ENCODE data around the gene BUD23. TPM values are rescaled to one million over a fixed set of nuclear protein-coding genes. Genes with fewer than 3 reads are reported as not detected.
A peak's percentile ranks its signal among the peaks of the same experiment; 100 is the strongest.

BUD23 gene
- total and polyA plus RNA-seq, 9 of the 15 experiments (the other 6 are each of a cell fraction or from before 2014, with no cell fraction given), result 79.5 to 270 (median 150) TPM

DNA sequence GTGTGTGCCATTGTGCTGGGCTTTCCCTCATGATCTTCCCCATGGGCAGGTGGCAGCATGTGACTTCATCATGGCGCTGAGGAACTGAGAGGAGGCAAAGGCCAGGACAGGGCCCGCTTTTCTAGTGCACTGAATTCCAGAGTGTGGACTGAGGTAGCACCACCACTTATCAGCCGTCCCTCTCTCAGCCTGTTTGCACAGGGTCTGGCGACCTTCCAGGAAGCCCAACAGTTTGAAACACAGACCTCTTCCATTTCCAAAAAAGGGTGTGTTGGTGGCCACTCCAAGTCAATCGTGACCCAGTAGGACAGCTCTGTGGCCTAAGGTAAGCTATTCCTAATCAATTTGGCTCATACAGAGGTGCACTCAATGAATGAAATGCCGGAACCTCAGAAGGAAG, 4.5 kb upstream of the BUD23 start:
- Histone ChIP-seq H3K27me3 (ENCODE audit: control insufficient read depth in 2 of 2, insufficient read depth in 2 of 2, low read length in 2 of 2) (no peaks in the 10 kb centered on the region), H3K4me3 (no peak overlapping the region), H4K20me1 (replicated peaks; ENCODE audit: control insufficient read depth, insufficient read depth, low read length) (0 out of 2 replicates have a peak, but pooled peaks cover 7% of the 10 kb centered on the region), H3K9me3 (replicated peaks; ENCODE audit: control insufficient read depth, insufficient read depth, low read depth, low read length) (no peaks in the 10 kb centered on the region), H3K27ac (ENCODE audit: extremely low read depth, low read depth, low read length) (peak overlapping the region; percentile 44; the same call in 2 of the 3 replicates), H2AFZ (ENCODE audit: low read depth, low read length) (no peak overlapping the region), H3K9me1 (ENCODE audit: control insufficient read depth, insufficient read depth, low read length) (no peaks in the 10 kb centered on the region), H3K79me2 (ENCODE audit: control insufficient read depth, insufficient read depth, low read length) (peaks cover 52% of the 10 kb centered on the region), H3K4me1 (replicated peaks in 1 of 2; ENCODE audit: control insufficient read depth in 2 of 2, insufficient read depth in 2 of 2, low read length in 2 of 2) (peaks cover 28 to 35% of the 10 kb centered on the region in 2 experiments; a peak in 4 of 5 replicates), H3K9ac (ENCODE audit: insufficient read depth in 1 of 2, low read depth in 2 of 2, low read length in 2 of 2) (peak overlapping the region; percentile 25 to 40; a peak in 3 of 4 replicates), H3K4me2 (ENCODE audit: insufficient read depth, low read length) (no peak overlapping the region), H3K36me3 (ENCODE audit: control insufficient read depth, insufficient read depth, low read length) (peaks cover 33% of the 10 kb centered on the region; the same call in 2 of the 3 replicates)
- FAIRE-seq (no peak), ATAC-seq (no peak), DNase-seq (ENCODE audit: extremely low read depth in 1 of 4, low spot score in 3 of 4) (peak in 1 of 4 experiments; percentile 61)
- 62% methylated on average over 6 of the region's 6 CpGs for WGBS (ENCODE audit: insufficient coverage, low coverage, missing lambda C conversion rate)
- ChIA-PET POLR2A (interaction anchor here (1.2 kb wide), 1 partner anchor 9 kb away, joined by 3 read pairs; no protein-coding TSS in a partner anchor), CTCF (ENCODE audit: low intra/inter-chr PET ratio) (no interaction called here)
- intact Hi-C loops (cut with micrococcal nuclease), result no loop called here
- TF ChIP-seq NFIC (IDR thresholded peaks at IDR 0.05), result peak; percentile 76
- 0 out of 2 replicates have a peak, but pooled peaks have one; percentile 26 for TF ChIP-seq RBFOX2 (IDR thresholded peaks at IDR 0.05; ENCODE audit: low read depth, low read length)
- TF ChIP-seq L3MBTL2 (IDR thresholded peaks at IDR 0.05), result peak; percentile 50; the same call in 1 of the 2 replicates
- no peak for TF ChIP-seq ZNF785 (CRISPR knock-in tag; IDR thresholded peaks at IDR 0.05)
- TF ChIP-seq, protein P1, sequence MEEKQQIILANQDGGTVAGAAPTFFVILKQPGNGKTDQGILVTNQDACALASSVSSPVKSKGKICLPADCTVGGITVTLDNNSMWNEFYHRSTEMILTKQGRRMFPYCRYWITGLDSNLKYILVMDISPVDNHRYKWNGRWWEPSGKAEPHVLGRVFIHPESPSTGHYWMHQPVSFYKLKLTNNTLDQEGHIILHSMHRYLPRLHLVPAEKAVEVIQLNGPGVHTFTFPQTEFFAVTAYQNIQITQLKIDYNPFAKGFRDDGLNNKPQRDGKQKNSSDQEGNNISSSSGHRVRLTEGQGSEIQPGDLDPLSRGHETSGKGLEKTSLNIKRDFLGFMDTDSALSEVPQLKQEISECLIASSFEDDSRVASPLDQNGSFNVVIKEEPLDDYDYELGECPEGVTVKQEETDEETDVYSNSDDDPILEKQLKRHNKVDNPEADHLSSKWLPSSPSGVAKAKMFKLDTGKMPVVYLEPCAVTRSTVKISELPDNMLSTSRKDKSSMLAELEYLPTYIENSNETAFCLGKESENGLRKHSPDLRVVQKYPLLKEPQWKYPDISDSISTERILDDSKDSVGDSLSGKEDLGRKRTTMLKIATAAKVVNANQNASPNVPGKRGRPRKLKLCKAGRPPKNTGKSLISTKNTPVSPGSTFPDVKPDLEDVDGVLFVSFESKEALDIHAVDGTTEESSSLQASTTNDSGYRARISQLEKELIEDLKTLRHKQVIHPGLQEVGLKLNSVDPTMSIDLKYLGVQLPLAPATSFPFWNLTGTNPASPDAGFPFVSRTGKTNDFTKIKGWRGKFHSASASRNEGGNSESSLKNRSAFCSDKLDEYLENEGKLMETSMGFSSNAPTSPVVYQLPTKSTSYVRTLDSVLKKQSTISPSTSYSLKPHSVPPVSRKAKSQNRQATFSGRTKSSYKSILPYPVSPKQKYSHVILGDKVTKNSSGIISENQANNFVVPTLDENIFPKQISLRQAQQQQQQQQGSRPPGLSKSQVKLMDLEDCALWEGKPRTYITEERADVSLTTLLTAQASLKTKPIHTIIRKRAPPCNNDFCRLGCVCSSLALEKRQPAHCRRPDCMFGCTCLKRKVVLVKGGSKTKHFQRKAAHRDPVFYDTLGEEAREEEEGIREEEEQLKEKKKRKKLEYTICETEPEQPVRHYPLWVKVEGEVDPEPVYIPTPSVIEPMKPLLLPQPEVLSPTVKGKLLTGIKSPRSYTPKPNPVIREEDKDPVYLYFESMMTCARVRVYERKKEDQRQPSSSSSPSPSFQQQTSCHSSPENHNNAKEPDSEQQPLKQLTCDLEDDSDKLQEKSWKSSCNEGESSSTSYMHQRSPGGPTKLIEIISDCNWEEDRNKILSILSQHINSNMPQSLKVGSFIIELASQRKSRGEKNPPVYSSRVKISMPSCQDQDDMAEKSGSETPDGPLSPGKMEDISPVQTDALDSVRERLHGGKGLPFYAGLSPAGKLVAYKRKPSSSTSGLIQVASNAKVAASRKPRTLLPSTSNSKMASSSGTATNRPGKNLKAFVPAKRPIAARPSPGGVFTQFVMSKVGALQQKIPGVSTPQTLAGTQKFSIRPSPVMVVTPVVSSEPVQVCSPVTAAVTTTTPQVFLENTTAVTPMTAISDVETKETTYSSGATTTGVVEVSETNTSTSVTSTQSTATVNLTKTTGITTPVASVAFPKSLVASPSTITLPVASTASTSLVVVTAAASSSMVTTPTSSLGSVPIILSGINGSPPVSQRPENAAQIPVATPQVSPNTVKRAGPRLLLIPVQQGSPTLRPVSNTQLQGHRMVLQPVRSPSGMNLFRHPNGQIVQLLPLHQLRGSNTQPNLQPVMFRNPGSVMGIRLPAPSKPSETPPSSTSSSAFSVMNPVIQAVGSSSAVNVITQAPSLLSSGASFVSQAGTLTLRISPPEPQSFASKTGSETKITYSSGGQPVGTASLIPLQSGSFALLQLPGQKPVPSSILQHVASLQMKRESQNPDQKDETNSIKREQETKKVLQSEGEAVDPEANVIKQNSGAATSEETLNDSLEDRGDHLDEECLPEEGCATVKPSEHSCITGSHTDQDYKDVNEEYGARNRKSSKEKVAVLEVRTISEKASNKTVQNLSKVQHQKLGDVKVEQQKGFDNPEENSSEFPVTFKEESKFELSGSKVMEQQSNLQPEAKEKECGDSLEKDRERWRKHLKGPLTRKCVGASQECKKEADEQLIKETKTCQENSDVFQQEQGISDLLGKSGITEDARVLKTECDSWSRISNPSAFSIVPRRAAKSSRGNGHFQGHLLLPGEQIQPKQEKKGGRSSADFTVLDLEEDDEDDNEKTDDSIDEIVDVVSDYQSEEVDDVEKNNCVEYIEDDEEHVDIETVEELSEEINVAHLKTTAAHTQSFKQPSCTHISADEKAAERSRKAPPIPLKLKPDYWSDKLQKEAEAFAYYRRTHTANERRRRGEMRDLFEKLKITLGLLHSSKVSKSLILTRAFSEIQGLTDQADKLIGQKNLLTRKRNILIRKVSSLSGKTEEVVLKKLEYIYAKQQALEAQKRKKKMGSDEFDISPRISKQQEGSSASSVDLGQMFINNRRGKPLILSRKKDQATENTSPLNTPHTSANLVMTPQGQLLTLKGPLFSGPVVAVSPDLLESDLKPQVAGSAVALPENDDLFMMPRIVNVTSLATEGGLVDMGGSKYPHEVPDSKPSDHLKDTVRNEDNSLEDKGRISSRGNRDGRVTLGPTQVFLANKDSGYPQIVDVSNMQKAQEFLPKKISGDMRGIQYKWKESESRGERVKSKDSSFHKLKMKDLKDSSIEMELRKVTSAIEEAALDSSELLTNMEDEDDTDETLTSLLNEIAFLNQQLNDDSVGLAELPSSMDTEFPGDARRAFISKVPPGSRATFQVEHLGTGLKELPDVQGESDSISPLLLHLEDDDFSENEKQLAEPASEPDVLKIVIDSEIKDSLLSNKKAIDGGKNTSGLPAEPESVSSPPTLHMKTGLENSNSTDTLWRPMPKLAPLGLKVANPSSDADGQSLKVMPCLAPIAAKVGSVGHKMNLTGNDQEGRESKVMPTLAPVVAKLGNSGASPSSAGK (IDR thresholded peaks at IDR 0.05), result peak; percentile 38; the same call in 1 of the 2 replicates
- no peak for TF ChIP-seq SUPT5H (IDR thresholded peaks at IDR 0.05)
- TF ChIP-seq, protein P2, sequence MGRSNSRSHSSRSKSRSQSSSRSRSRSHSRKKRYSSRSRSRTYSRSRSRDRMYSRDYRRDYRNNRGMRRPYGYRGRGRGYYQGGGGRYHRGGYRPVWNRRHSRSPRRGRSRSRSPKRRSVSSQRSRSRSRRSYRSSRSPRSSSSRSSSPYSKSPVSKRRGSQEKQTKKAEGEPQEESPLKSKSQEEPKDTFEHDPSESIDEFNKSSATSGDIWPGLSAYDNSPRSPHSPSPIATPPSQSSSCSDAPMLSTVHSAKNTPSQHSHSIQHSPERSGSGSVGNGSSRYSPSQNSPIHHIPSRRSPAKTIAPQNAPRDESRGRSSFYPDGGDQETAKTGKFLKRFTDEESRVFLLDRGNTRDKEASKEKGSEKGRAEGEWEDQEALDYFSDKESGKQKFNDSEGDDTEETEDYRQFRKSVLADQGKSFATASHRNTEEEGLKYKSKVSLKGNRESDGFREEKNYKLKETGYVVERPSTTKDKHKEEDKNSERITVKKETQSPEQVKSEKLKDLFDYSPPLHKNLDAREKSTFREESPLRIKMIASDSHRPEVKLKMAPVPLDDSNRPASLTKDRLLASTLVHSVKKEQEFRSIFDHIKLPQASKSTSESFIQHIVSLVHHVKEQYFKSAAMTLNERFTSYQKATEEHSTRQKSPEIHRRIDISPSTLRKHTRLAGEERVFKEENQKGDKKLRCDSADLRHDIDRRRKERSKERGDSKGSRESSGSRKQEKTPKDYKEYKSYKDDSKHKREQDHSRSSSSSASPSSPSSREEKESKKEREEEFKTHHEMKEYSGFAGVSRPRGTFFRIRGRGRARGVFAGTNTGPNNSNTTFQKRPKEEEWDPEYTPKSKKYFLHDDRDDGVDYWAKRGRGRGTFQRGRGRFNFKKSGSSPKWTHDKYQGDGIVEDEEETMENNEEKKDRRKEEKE (IDR thresholded peaks at IDR 0.05; ENCODE audit: borderline replicate concordance in 1 of 2, control insufficient read depth in 1 of 2, low read depth in 2 of 2, low read length in 1 of 2), result no peak
- TF ChIP-seq SAFB (IDR thresholded peaks at IDR 0.05; ENCODE audit: borderline replicate concordance, low read depth, low read length), result no peak
- no TSS peak for BruUV-seq (replicated peaks)
- in situ Hi-C loops (cut with MboI), result no loop called here
